Gastrocnemius medialis (tissue), 4 donors: ENCODE measurements around the gene HIPK2. TPM values are rescaled to one million over a fixed set of nuclear protein-coding genes. Genes with fewer than 3 reads are reported as not detected.

Experiments
- ATAC-seq, 2 donors: fragments of 150-250 bp; one replicate each; pipeline ENCODE4 v1.9.1; 2016
- DNase-seq, 2 donors: peaks; one replicate each; pipeline ENCODE4 v3.0.0-alpha.2; 2019
- H3K27ac ChIP-seq, 4 donors: fragments of 200-600 bp; sonication (generic); 1 replicate in 1 of 4; 2 replicates in 3 of 4; pipeline ENCODE4 v1.5.1; 2016 to 2018; ENCODE audit warnings: mild to moderate bottlenecking in 2 of 4, moderate library complexity in 1 of 4
- H3K27me3 ChIP-seq, 3 donors: fragments of 200-600 bp; sonication (generic) in 2 of 3; 1 replicate in 1 of 3; 2 replicates in 2 of 3; pipeline versions ENCODE4 v1.5.1 to v1.6.0; 2016 to 2019; ENCODE audit warnings: mild to moderate bottlenecking in 1 of 3, moderate library complexity in 1 of 3
- H3K36me3 ChIP-seq, 2 donors: fragments of 200-600 bp; sonication (generic) in 1 of 2; one replicate each; pipeline ENCODE4 v1.5.1; 2017 to 2018
- H3K4me1 ChIP-seq, 2 donors: fragments of 200-600 bp; sonication (generic) in 1 of 2; one replicate each; pipeline ENCODE4 v1.5.1; 2016 to 2017; ENCODE audit warnings: mild to moderate bottlenecking in 2 of 2
- H3K4me3 ChIP-seq, 4 donors: fragments of 200-600 bp; sonication (generic) in 3 of 4; 1 replicate in 1 of 4; 2 replicates in 3 of 4; pipeline ENCODE4 v1.5.1; 2016 to 2019; ENCODE audit warnings: mild to moderate bottlenecking in 2 of 4
- H3K9me3 ChIP-seq, 3 donors: fragments of 200-600 bp; sonication (generic) in 2 of 3; 1 replicate in 1 of 3; 2 replicates in 2 of 3; pipeline ENCODE4 v1.5.1; 2016 to 2019
- POLR2A ChIP-seq, 2 donors: fragments of 450-650 bp; IDR thresholded peaks; one replicate each; pipeline ENCODE4 v1.6.1; 2017; ENCODE audit warnings: antibody characterized with exemption in 2 of 2, mild to moderate bottlenecking in 2 of 2, moderate library complexity in 2 of 2
- in situ Hi-C, 4 donors: fragments of 200-750 bp; cut with MboI; loops; one replicate each; pipeline versions ENCODE4 v1.15.0 to v1.8.0; 2017; ENCODE audit warnings: low sequenced_read_pairs in 4 of 4
- intact Hi-C: fragments of 100-400 bp; cut with DNase I; formaldehyde crosslinking; loops from one replicate; pipeline ENCODE4 v1.15.1; 2023; ENCODE audit warnings: low total_unique reads
- total RNA-seq, 4 donors: library from RNA; depleted of rRNA; stranded (reverse); fragments of >200 nt; gene quantifications; one replicate each; pipeline versions ENCODE4 v1.1.0 to v1.2.3, GENCODE V29; 2016
- TF ChIP-seq, protein P1 (sequence below), 5 experiments: fragments of 450-650 bp in 3 of 5; fragments of 200-600 bp in 2 of 5; sonication (generic) in 2 of 5; IDR thresholded peaks in 4 of 5; conservative IDR thresholded peaks in 1 of 5; 1 replicate in 4 of 5; 2 replicates in 1 of 5; pipeline ENCODE4 v1.5.1; 2016 to 2019; ENCODE audit warnings: antibody characterized with exemption in 5 of 5, mild to moderate bottlenecking in 3 of 5, moderate library complexity in 3 of 5

Gene HIPK2
- total RNA-seq, 4 donors from 2014 or later, result 30.5 to 77.4 (median 58.9) TPM

DNA sequence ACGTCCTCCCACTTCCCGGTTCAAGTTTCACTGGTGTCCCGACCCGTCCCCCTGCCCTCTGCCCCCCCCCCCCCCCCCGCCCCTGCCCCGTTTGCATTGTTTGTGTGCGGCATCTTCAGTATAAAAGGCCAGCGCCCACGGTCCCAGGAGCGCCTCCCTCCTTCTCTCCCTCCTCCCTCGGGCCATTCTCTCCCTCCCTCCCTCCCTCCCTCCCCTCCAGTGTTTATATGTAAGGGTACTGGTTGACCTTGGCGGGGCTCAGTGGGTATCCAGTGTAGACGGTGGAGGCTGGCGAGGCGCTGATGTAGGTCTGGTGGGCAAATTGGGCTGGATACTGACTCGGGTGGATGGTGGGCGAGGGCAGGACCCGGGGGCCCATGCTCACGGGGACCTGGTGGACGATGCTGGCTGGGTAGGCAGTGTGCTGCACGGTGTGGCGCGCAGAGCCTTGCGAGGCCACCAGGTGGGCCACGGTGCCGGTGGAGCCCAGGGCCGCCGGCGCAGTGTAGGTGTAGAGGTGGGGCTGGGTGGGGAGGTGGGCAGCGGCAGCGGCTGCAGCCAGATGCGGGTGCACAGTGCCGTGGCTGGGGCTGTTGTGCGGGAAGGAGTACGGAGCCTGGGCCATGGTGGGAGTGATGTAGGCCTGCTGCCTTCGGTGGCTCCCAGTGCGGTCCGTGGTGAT lies 205.0 kb downstream of the HIPK2 start:
- intact Hi-C loops, result loop anchor here (5.0 to 10.0 kb wide), 3 partner anchors 136 to 602 kb away; partner anchors contain the start of genes KDM7A and LUC7L2
- Histone ChIP-seq H3K4me1 (peaks cover 26 to 30% of the 10 kb centered on the region in 2 donors), H3K9me3 (no peaks in the 10 kb centered on the region), H3K36me3 (peaks cover 0 to 4% of the 10 kb centered on the region in 2 donors), H3K27me3 (no peaks in the 10 kb centered on the region), H3K27ac (peak overlapping the region; percentile 85 to 91 (median 88)), H3K4me3 (no peak overlapping the region)
- in situ Hi-C loops, result no loop called here
- DNase-seq (no peak), ATAC-seq (no peak)
- no peak for TF ChIP-seq POLR2A (IDR thresholded peaks at IDR 0.05)
- TF ChIP-seq, protein P1, sequence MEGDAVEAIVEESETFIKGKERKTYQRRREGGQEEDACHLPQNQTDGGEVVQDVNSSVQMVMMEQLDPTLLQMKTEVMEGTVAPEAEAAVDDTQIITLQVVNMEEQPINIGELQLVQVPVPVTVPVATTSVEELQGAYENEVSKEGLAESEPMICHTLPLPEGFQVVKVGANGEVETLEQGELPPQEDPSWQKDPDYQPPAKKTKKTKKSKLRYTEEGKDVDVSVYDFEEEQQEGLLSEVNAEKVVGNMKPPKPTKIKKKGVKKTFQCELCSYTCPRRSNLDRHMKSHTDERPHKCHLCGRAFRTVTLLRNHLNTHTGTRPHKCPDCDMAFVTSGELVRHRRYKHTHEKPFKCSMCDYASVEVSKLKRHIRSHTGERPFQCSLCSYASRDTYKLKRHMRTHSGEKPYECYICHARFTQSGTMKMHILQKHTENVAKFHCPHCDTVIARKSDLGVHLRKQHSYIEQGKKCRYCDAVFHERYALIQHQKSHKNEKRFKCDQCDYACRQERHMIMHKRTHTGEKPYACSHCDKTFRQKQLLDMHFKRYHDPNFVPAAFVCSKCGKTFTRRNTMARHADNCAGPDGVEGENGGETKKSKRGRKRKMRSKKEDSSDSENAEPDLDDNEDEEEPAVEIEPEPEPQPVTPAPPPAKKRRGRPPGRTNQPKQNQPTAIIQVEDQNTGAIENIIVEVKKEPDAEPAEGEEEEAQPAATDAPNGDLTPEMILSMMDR (IDR thresholded peaks at IDR 0.05 in 4 of 5, conservative IDR thresholded peaks at IDR 0.05 in 1 of 5), result no peak

DNA sequence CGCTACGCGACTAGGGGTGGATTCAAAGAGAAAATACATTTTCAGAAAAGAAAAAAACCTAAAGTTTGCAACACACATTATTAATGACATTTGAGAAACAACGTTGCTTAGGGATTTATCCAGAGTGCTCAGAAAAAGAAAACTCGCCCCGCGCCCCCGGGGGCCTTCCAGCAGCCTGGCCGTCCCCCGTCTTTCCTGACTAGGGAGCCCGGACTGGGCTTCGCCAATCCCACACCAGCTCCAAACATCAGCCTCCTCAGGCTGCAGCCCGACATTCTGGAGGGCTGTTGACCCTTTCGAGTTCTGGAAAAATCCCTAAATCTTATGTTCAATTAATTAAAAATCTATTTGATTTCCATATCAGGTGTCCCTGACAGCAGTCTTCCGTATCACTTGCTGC lies 205.7 kb downstream of the HIPK2 start:
- Histone ChIP-seq H3K4me1 (peaks cover 26 to 30% of the 10 kb centered on the region in 2 donors), H3K4me3 (no peak overlapping the region), H3K27me3 (no peaks in the 10 kb centered on the region), H3K27ac (no peak overlapping the region), H3K9me3 (no peaks in the 10 kb centered on the region), H3K36me3 (peaks cover 0 to 4% of the 10 kb centered on the region in 2 donors)
- no peak for ATAC-seq
- in situ Hi-C loops (no loop called here), intact Hi-C loops (loop anchor here (5.0 to 10.0 kb wide), 3 partner anchors 135 to 603 kb away; partner anchors contain the start of genes KDM7A and LUC7L2)
- DNase-seq, result no peak
- TF ChIP-seq, protein P1 (IDR thresholded peaks at IDR 0.05 in 4 of 5, conservative IDR thresholded peaks at IDR 0.05 in 1 of 5), result no peak
- TF ChIP-seq POLR2A (IDR thresholded peaks at IDR 0.05), result no peak

DNA sequence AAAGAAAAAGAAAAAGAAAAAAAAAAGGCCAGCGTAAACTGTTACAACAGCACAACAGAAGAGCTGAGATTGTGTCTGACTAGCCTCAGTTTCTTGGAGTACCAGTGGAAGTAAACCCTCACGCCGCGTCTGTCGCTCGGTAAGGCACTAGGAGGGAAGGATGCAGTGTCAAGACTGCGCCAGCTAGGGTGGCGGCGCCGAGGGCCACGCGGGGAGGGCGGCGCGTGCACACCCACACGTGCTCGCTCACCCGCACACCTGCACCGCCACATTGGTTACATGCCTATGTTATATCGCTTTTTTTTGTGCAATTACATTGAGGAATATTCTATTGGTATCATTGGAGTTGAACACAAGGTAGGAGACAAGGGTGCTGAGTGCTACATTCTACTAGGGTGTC lies 206.1 kb downstream of the HIPK2 start:
- Histone ChIP-seq H3K9me3 (no peaks in the 10 kb centered on the region), H3K4me3 (no peak overlapping the region), H3K27ac (no peak overlapping the region), H3K36me3 (peaks cover 0 to 4% of the 10 kb centered on the region in 2 donors), H3K4me1 (peaks cover 26 to 28% of the 10 kb centered on the region in 2 donors), H3K27me3 (no peaks in the 10 kb centered on the region)
- intact Hi-C loops, result loop anchor here (5.0 to 10.0 kb wide), 3 partner anchors 134 to 603 kb away; partner anchors contain the start of genes KDM7A and LUC7L2
- no peak for DNase-seq
- TF ChIP-seq POLR2A (IDR thresholded peaks at IDR 0.05), result no peak
- TF ChIP-seq, protein P1 (IDR thresholded peaks at IDR 0.05 in 4 of 5, conservative IDR thresholded peaks at IDR 0.05 in 1 of 5), result no peak
- in situ Hi-C loops, result no loop called here
- ATAC-seq, result no peak

DNA sequence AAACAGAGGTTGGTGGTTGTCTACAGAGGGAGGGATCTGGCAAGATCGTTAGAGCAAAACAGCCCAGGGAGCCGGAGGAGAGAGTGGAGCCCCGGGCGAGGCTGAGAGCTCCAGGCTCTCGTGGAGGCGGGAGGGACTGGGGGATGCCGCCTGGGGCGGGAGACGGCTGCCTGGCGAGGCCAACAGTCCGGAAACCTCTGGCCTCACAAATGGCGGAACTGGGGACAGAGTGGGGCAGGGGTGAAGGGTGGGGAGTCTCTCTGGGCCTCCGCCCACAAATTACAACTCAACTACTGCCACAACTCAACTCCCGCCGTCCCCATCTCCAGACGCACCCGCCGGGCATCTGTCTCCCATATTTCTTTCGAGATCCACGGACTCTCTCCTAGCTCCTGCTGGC lies 206.6 kb downstream of the HIPK2 start:
- no peak overlapping the region for H3K4me3 ChIP-seq
- H3K27ac ChIP-seq, result no peak overlapping the region
- H3K36me3 ChIP-seq, result peaks cover 0 to 4% of the 10 kb centered on the region in 2 donors
- H3K4me1 ChIP-seq, result peaks cover 24 to 26% of the 10 kb centered on the region in 2 donors
- DNase-seq (no peak), ATAC-seq (no peak)
- TF ChIP-seq, protein P1 (IDR thresholded peaks at IDR 0.05 in 4 of 5, conservative IDR thresholded peaks at IDR 0.05 in 1 of 5), result no peak
- no peak for TF ChIP-seq POLR2A (IDR thresholded peaks at IDR 0.05)
- no peaks in the 10 kb centered on the region for H3K9me3 ChIP-seq
- no peaks in the 10 kb centered on the region for H3K27me3 ChIP-seq
- in situ Hi-C loops (no loop called here), intact Hi-C loops (loop anchor here (5.0 to 10.0 kb wide), 3 partner anchors 134 to 604 kb away; partner anchors contain the start of genes KDM7A and LUC7L2)
